ENCODE measurements around the gene APOA4. TPM values are rescaled to one million over a fixed set of nuclear protein-coding genes. Genes with fewer than 3 reads are reported as not detected.

APOA4 gene
- total and polyA plus RNA-seq, 2 experiments from 2014 or later = not detected

DNA sequence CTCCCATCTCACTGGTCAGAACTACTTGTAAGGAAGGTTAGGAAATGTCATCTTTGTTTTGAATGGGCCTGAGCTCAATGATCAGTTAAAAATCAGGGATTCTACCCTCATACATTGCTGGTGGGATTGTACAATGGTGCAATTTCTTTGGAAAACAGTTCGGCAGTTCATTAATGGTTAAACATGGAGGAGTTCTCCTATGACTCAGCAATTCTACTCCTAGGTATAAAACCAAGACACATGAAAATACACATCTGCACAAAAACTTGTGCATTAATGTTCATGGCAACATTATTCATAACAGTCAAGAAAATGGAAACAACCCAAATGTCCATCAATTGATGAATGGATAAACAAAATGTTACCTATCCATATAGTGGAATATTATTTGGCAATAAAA is 26.6 kb downstream of the APOA4 start:
- H3K4me3 Mint-ChIP-seq = no peak overlapping the region
- H3K9me3 Mint-ChIP-seq = no peaks in the 10 kb centered on the region

More for the DNA sequence above, 26.6 kb downstream of the APOA4 start:
- H3K4me1 ChIP-seq (ENCODE audit: insufficient read depth) = no peaks in the 10 kb centered on the region; the same call in 1 of the 2 replicates
- H3K4me2 ChIP-seq = no peak overlapping the region
- H4K20me1 ChIP-seq (replicated peaks; ENCODE audit: insufficient read depth) = no peaks in the 10 kb centered on the region
- H3K79me2 ChIP-seq (replicated peaks; ENCODE audit: insufficient read depth) = no peaks in the 10 kb centered on the region
- Mint-ChIP-seq H3K4me1 (peaks cover 9% of the 10 kb centered on the region), H3K27ac (0 out of 2 replicates have a peak overlapping the region, but pooled peaks have one; percentile 36), H3K36me3 (ENCODE audit: low read depth) (no peaks in the 10 kb centered on the region), H3K27me3 (ENCODE audit: insufficient read depth, low read depth, poor library complexity) (no peaks in the 10 kb centered on the region)
- no peak overlapping the region for H3K27ac ChIP-seq (ENCODE audit: low read depth)
- H3K9me2 ChIP-seq (ENCODE audit: insufficient read depth) = peaks cover 6% of the 10 kb centered on the region; the same call in 1 of the 2 replicates
- H3F3A ChIP-seq (replicated peaks; ENCODE audit: low read depth) = no peaks in the 10 kb centered on the region
- H3K4me3 ChIP-seq = no peak overlapping the region
- no peak for ATAC-seq
- DNase-seq (ENCODE audit: low spot score) = no peak
- H2AFZ ChIP-seq = 0 out of 2 replicates have a peak overlapping the region, but pooled peaks have one; percentile 32
- TF ChIP-seq NANOG (IDR thresholded peaks at IDR 0.05; ENCODE audit: borderline replicate concordance) (no peak), POLR2AphosphoS5 (IDR thresholded peaks at IDR 0.05; ENCODE audit: low read depth) (no peak), ZNF114 (CRISPR knock-in tag; IDR thresholded peaks at IDR 0.05) (no peak), CREB1 (CRISPR knock-in tag; IDR thresholded peaks at IDR 0.05; ENCODE audit: low read depth) (no peak), EZH2phosphoT487 (IDR thresholded peaks at IDR 0.05; ENCODE audit: unreplicated experiment) (no peak), STAT1 (IDR thresholded peaks at IDR 0.05; ENCODE audit: unreplicated experiment) (no peak), ZNF331 (CRISPR knock-in tag; IDR thresholded peaks at IDR 0.05; ENCODE audit: low read depth) (no peak), EZH2 (IDR thresholded peaks at IDR 0.05; ENCODE audit: low read depth, unreplicated experiment) (no peak), JUNB (IDR thresholded peaks at IDR 0.05; ENCODE audit: unreplicated experiment) (no peak)
- TF ChIP-seq, protein P1, sequence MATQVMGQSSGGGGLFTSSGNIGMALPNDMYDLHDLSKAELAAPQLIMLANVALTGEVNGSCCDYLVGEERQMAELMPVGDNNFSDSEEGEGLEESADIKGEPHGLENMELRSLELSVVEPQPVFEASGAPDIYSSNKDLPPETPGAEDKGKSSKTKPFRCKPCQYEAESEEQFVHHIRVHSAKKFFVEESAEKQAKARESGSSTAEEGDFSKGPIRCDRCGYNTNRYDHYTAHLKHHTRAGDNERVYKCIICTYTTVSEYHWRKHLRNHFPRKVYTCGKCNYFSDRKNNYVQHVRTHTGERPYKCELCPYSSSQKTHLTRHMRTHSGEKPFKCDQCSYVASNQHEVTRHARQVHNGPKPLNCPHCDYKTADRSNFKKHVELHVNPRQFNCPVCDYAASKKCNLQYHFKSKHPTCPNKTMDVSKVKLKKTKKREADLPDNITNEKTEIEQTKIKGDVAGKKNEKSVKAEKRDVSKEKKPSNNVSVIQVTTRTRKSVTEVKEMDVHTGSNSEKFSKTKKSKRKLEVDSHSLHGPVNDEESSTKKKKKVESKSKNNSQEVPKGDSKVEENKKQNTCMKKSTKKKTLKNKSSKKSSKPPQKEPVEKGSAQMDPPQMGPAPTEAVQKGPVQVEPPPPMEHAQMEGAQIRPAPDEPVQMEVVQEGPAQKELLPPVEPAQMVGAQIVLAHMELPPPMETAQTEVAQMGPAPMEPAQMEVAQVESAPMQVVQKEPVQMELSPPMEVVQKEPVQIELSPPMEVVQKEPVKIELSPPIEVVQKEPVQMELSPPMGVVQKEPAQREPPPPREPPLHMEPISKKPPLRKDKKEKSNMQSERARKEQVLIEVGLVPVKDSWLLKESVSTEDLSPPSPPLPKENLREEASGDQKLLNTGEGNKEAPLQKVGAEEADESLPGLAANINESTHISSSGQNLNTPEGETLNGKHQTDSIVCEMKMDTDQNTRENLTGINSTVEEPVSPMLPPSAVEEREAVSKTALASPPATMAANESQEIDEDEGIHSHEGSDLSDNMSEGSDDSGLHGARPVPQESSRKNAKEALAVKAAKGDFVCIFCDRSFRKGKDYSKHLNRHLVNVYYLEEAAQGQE (IDR thresholded peaks at IDR 0.05; ENCODE audit: unreplicated experiment) = no peak
- TF ChIP-seq, protein P2, sequence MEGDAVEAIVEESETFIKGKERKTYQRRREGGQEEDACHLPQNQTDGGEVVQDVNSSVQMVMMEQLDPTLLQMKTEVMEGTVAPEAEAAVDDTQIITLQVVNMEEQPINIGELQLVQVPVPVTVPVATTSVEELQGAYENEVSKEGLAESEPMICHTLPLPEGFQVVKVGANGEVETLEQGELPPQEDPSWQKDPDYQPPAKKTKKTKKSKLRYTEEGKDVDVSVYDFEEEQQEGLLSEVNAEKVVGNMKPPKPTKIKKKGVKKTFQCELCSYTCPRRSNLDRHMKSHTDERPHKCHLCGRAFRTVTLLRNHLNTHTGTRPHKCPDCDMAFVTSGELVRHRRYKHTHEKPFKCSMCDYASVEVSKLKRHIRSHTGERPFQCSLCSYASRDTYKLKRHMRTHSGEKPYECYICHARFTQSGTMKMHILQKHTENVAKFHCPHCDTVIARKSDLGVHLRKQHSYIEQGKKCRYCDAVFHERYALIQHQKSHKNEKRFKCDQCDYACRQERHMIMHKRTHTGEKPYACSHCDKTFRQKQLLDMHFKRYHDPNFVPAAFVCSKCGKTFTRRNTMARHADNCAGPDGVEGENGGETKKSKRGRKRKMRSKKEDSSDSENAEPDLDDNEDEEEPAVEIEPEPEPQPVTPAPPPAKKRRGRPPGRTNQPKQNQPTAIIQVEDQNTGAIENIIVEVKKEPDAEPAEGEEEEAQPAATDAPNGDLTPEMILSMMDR (conservative IDR thresholded peaks at IDR 0.05; ENCODE audit: low read depth in 2 of 2) = no peak
- TF ChIP-seq, protein P3, sequence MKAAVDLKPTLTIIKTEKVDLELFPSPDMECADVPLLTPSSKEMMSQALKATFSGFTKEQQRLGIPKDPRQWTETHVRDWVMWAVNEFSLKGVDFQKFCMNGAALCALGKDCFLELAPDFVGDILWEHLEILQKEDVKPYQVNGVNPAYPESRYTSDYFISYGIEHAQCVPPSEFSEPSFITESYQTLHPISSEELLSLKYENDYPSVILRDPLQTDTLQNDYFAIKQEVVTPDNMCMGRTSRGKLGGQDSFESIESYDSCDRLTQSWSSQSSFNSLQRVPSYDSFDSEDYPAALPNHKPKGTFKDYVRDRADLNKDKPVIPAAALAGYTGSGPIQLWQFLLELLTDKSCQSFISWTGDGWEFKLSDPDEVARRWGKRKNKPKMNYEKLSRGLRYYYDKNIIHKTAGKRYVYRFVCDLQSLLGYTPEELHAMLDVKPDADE (IDR thresholded peaks at IDR 0.05) = no peak
- TF ChIP-seq, protein P4, sequence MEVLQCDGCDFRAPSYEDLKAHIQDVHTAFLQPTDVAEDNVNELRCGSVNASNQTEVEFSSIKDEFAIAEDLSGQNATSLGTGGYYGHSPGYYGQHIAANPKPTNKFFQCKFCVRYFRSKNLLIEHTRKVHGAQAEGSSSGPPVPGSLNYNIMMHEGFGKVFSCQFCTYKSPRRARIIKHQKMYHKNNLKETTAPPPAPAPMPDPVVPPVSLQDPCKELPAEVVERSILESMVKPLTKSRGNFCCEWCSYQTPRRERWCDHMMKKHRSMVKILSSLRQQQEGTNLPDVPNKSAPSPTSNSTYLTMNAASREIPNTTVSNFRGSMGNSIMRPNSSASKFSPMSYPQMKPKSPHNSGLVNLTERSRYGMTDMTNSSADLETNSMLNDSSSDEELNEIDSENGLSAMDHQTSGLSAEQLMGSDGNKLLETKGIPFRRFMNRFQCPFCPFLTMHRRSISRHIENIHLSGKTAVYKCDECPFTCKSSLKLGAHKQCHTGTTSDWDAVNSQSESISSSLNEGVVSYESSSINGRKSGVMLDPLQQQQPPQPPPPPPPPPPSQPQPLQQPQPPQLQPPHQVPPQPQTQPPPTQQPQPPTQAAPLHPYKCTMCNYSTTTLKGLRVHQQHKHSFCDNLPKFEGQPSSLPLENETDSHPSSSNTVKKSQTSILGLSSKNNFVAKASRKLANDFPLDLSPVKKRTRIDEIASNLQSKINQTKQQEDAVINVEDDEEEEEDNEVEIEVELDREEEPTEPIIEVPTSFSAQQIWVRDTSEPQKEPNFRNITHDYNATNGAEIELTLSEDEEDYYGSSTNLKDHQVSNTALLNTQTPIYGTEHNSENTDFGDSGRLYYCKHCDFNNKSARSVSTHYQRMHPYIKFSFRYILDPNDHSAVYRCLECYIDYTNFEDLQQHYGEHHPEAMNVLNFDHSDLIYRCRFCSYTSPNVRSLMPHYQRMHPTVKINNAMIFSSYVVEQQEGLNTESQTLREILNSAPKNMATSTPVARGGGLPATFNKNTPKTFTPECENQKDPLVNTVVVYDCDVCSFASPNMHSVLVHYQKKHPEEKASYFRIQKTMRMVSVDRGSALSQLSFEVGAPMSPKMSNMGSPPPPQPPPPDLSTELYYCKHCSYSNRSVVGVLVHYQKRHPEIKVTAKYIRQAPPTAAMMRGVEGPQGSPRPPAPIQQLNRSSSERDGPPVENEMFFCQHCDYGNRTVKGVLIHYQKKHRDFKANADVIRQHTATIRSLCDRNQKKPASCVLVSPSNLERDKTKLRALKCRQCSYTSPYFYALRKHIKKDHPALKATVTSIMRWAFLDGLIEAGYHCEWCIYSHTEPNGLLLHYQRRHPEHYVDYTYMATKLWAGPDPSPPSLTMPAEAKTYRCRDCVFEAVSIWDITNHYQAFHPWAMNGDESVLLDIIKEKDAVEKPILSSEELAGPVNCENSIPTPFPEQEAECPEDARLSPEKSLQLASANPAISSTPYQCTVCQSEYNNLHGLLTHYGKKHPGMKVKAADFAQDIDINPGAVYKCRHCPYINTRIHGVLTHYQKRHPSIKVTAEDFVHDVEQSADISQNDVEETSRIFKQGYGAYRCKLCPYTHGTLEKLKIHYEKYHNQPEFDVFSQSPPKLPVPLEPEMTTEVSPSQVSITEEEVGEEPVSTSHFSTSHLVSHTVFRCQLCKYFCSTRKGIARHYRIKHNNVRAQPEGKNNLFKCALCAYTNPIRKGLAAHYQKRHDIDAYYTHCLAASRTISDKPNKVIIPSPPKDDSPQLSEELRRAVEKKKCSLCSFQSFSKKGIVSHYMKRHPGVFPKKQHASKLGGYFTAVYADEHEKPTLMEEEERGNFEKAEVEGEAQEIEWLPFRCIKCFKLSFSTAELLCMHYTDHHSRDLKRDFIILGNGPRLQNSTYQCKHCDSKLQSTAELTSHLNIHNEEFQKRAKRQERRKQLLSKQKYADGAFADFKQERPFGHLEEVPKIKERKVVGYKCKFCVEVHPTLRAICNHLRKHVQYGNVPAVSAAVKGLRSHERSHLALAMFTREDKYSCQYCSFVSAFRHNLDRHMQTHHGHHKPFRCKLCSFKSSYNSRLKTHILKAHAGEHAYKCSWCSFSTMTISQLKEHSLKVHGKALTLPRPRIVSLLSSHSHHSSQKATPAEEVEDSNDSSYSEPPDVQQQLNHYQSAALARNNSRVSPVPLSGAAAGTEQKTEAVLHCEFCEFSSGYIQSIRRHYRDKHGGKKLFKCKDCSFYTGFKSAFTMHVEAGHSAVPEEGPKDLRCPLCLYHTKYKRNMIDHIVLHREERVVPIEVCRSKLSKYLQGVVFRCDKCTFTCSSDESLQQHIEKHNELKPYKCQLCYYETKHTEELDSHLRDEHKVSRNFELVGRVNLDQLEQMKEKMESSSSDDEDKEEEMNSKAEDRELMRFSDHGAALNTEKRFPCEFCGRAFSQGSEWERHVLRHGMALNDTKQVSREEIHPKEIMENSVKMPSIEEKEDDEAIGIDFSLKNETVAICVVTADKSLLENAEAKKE (CRISPR knock-in tag; IDR thresholded peaks at IDR 0.05) = no peak
- H3K27me3 ChIP-seq (ENCODE audit: insufficient read depth) = no peaks in the 10 kb centered on the region
- H3K36me3 ChIP-seq (ENCODE audit: insufficient read depth) = no peaks in the 10 kb centered on the region
